H1 (cell line): ENCODE results near the gene HDAC3. TPM values are rescaled to one million over a fixed set of nuclear protein-coding genes. Genes with fewer than 3 reads are reported as not detected.

Source experiments
- CTCF ChIA-PET: fragments of 300-600 bp; sonication (Branson Sonifier 250); formaldehyde crosslinking; loops from one replicate; lab custom pipeline; 2021; ENCODE audit not compliant: partially characterized antibody; lab: Charles Lee
- POLR2A ChIA-PET: fragments of 300-600 bp; sonication (Branson Sonifier 250); formaldehyde crosslinking; loops from one replicate; lab custom pipeline; 2021; ENCODE audit warnings: inconsistent platforms; ENCODE audit not compliant: partially characterized antibody; lab: Charles Lee
- DNase-seq, 2 experiments: peaks; one replicate each; pipeline versions ENCODE4 v3.0.0 to v3.0.0-alpha.2; 2010 to 2022; ENCODE audit warnings: low spot score in 2 of 2, low read depth in 1 of 2, mixed read lengths in 1 of 2
- FAIRE-seq: peaks from 2 replicates; lab custom pipeline; 2011; peaks lifted over from hg19 to GRCh38; lab: Jason Lieb, UNC
- H2AFZ ChIP-seq: 2 replicates; pipeline ENCODE4 v1.8.1; 2012; ENCODE audit warnings: low read length, inconsistent platforms
- H2AK5ac ChIP-seq: 2 replicates; pipeline ENCODE4 v1.6.1; 2013; ENCODE audit warnings: low read depth, low read length
- H2BK120ac ChIP-seq: replicated peaks from 2 replicates; pipeline ENCODE3; 2013; ENCODE audit warnings: low read depth, low read length, inconsistent platforms
- H2BK12ac ChIP-seq: 2 replicates; pipeline ENCODE4 v1.6.1; 2013; ENCODE audit warnings: low read depth, low read length
- H2BK15ac ChIP-seq: 2 replicates; pipeline ENCODE4 v1.6.1; 2013; ENCODE audit warnings: low read length
- H2BK20ac ChIP-seq: 2 replicates; pipeline ENCODE4 v1.6.1; 2013; ENCODE audit warnings: low read length
- H2BK5ac ChIP-seq: 2 replicates; pipeline ENCODE4 v1.6.1; 2013; ENCODE audit warnings: low read depth, low read length
- H3K14ac ChIP-seq: 2 replicates; pipeline ENCODE4 v1.6.1; 2013; ENCODE audit warnings: inconsistent platforms; ENCODE audit not compliant: insufficient read length
- H3K18ac ChIP-seq: 2 replicates; pipeline ENCODE4 v1.6.1; 2013; ENCODE audit warnings: low read length; ENCODE audit errors: extremely low read depth
- H3K23ac ChIP-seq: 2 replicates; pipeline ENCODE4 v1.6.1; 2013; ENCODE audit warnings: inconsistent platforms; ENCODE audit not compliant: insufficient read length
- H3K23me2 ChIP-seq: 2 replicates; pipeline ENCODE4 v1.6.1; 2013; ENCODE audit warnings: low read depth, low read length
- H3K27ac ChIP-seq: 2 replicates; pipeline ENCODE4 v1.6.1; 2011; ENCODE audit warnings: low read depth, low read length, inconsistent platforms
- H3K27me3 ChIP-seq, 4 experiments: replicated peaks in 1 of 4; 1 replicate in 1 of 4; 2 replicates in 3 of 4; pipeline versions ENCODE4 v1.6.1 to v1.8.1; 2011 to 2013; ENCODE audit warnings: low read length in 3 of 4, mild to moderate bottlenecking in 3 of 4, inconsistent platforms in 2 of 4, mixed read lengths in 2 of 4, moderate library complexity in 1 of 4; ENCODE audit not compliant: control insufficient read depth in 3 of 4, insufficient read depth in 3 of 4; ENCODE audit errors: extremely low read depth in 1 of 4
- H3K36me3 ChIP-seq, 4 experiments: 2 replicates each; pipeline versions ENCODE4 v1.6.1 to v1.8.1; 2011 to 2013; ENCODE audit warnings: mild to moderate bottlenecking in 4 of 4, low read length in 3 of 4, moderate library complexity in 2 of 4, control low read depth in 1 of 4, inconsistent platforms in 1 of 4; ENCODE audit not compliant: insufficient read depth in 4 of 4, control insufficient read depth in 2 of 4
- H3K4ac ChIP-seq: replicated peaks from 2 replicates; pipeline ENCODE3; 2013; ENCODE audit warnings: low read length, low read depth, mixed read lengths, inconsistent platforms; ENCODE audit not compliant: insufficient read length
- H3K4me1 ChIP-seq, 4 experiments: replicated peaks in 1 of 4; 1 replicate in 1 of 4; 2 replicates in 3 of 4; pipeline versions ENCODE4 v1.6.1 to v1.8.1; 2011 to 2013; ENCODE audit warnings: low read length in 3 of 4, inconsistent platforms in 2 of 4, mixed read lengths in 1 of 4; ENCODE audit not compliant: insufficient read depth in 4 of 4, control insufficient read depth in 3 of 4
- H3K4me2 ChIP-seq, 2 experiments: 2 replicates each; pipeline versions ENCODE4 v1.6.1 to v1.8.1; 2011 to 2013; ENCODE audit warnings: low read depth in 2 of 2, low read length in 2 of 2, control low read depth in 1 of 2, inconsistent platforms in 1 of 2, mild to moderate bottlenecking in 1 of 2; ENCODE audit not compliant: insufficient read depth in 1 of 2
- H3K4me3 ChIP-seq, 4 experiments: fragments of 200-600, 300-600 bp in 1 of 4; sonication (generic), shearing (Covaris generic), sonication (Bioruptor Twin) in 1 of 4; 2 replicates each; pipeline versions ENCODE4 v1.5.1 to v1.8.1; 2011 to 2016; ENCODE audit warnings: low read length in 4 of 4, low read depth in 3 of 4, control low read depth in 2 of 4, inconsistent platforms in 2 of 4, mild to moderate bottlenecking in 2 of 4, mixed read lengths in 1 of 4, moderate library complexity in 1 of 4; ENCODE audit not compliant: insufficient read depth in 2 of 4; ENCODE audit errors: extremely low read depth in 1 of 4
- H3K56ac ChIP-seq: replicated peaks from 2 replicates; pipeline ENCODE3; 2013; ENCODE audit warnings: low read depth, mild to moderate bottlenecking, mixed read lengths, low read length, inconsistent platforms; ENCODE audit not compliant: insufficient read length
- H3K79me1 ChIP-seq: 2 replicates; pipeline ENCODE4 v1.6.1; 2013; ENCODE audit warnings: low read depth, low read length, control low read depth
- H3K79me2 ChIP-seq, 2 experiments: 2 replicates each; pipeline versions ENCODE4 v1.6.1 to v1.8.1; 2012 to 2013; ENCODE audit warnings: low read length in 2 of 2, mild to moderate bottlenecking in 2 of 2, inconsistent platforms in 1 of 2; ENCODE audit not compliant: insufficient read depth in 2 of 2, control insufficient read depth in 1 of 2
- H3K9ac ChIP-seq, 4 experiments: replicated peaks in 1 of 4; 1 replicate in 1 of 4; 2 replicates in 3 of 4; pipeline versions ENCODE4 v1.6.1 to v1.8.1; 2011 to 2013; ENCODE audit warnings: low read depth in 3 of 4, low read length in 3 of 4, control low read depth in 2 of 4, mild to moderate bottlenecking in 2 of 4, moderate library complexity in 2 of 4, inconsistent platforms in 1 of 4; ENCODE audit errors: extremely low read depth in 1 of 4
- H3K9me3 ChIP-seq, 2 experiments: 2 replicates each; pipeline versions ENCODE4 v1.6.1 to v1.8.1; 2012 to 2013; ENCODE audit warnings: mild to moderate bottlenecking in 2 of 2, moderate library complexity in 2 of 2, control low read depth in 1 of 2, inconsistent platforms in 1 of 2, low read depth in 1 of 2, low read length in 1 of 2, mixed read lengths in 1 of 2; ENCODE audit not compliant: insufficient read depth in 2 of 2
- H4K20me1 ChIP-seq, 2 experiments: replicated peaks in 1 of 2; 2 replicates each; pipeline versions ENCODE3 to v1.8.1; 2011 to 2013; ENCODE audit warnings: inconsistent platforms in 2 of 2, low read length in 2 of 2, mild to moderate bottlenecking in 1 of 2; ENCODE audit not compliant: insufficient read depth in 2 of 2, control insufficient read depth in 1 of 2
- H4K5ac ChIP-seq: 2 replicates; pipeline ENCODE4 v1.6.1; 2013; ENCODE audit warnings: low read length, low read depth, mixed read lengths, inconsistent platforms; ENCODE audit not compliant: insufficient read length
- H4K8ac ChIP-seq: 2 replicates; pipeline ENCODE4 v1.8.0; 2013; ENCODE audit warnings: mild to moderate bottlenecking, moderate library complexity, low read length, inconsistent platforms; ENCODE audit not compliant: insufficient read depth; ENCODE audit errors: extremely low read depth
- H4K91ac ChIP-seq: replicated peaks from 2 replicates; pipeline ENCODE3; 2013; ENCODE audit warnings: low read length, mixed read lengths, inconsistent platforms; ENCODE audit not compliant: insufficient read length
- ATF3 ChIP-seq: IDR thresholded peaks from 2 replicates; pipeline ENCODE4 v1.6.1; 2011; ENCODE audit warnings: low read depth, mild to moderate bottlenecking, low read length; ENCODE audit not compliant: insufficient read depth
- BRCA1 ChIP-seq: IDR thresholded peaks from 2 replicates; pipeline ENCODE4 v1.6.1; 2012; ENCODE audit warnings: low read depth, low read length, improper control_type of control experiment
- EP300 ChIP-seq, 2 experiments: IDR thresholded peaks; 1 replicate in 1 of 2; 2 replicates in 1 of 2; pipeline ENCODE4 v1.6.1; 2011 to 2012; ENCODE audit warnings: low read depth in 2 of 2, low read length in 2 of 2, mild to moderate bottlenecking in 2 of 2, borderline replicate concordance in 1 of 2, inconsistent platforms in 1 of 2, moderate library complexity in 1 of 2
- EZH2 ChIP-seq: fragments of 200-600 bp; sonication (generic); IDR thresholded peaks from 2 replicates; pipeline ENCODE4 v1.7.1; 2012; ENCODE audit warnings: low read depth, mild to moderate bottlenecking, moderate library complexity, low read length, inconsistent platforms; ENCODE audit not compliant: severe bottlenecking
- KDM1A ChIP-seq: fragments of 200-600, 300-600 bp; sonication (generic); IDR thresholded peaks from 2 replicates; pipeline ENCODE4 v1.7.1; 2016; ENCODE audit warnings: mild to moderate bottlenecking, low read length, borderline replicate concordance
- MAFK ChIP-seq: IDR thresholded peaks from 2 replicates; pipeline ENCODE4 v1.6.1; 2012; ENCODE audit warnings: low read depth, mild to moderate bottlenecking, improper control_type of control experiment, low read length
- PHF8 ChIP-seq: fragments of 200-600 bp; sonication (generic); conservative IDR thresholded peaks from 2 replicates; pipeline ENCODE4 v1.7.1; 2012; ENCODE audit warnings: low read depth, mild to moderate bottlenecking, inconsistent platforms, low read length, moderate library complexity
- RXRA ChIP-seq: IDR thresholded peaks from 2 replicates; pipeline ENCODE4 v1.6.1; 2011; ENCODE audit warnings: low read depth, mild to moderate bottlenecking, low read length, moderate library complexity; ENCODE audit not compliant: insufficient read depth
- SP2 ChIP-seq: IDR thresholded peaks from 2 replicates; pipeline ENCODE4 v1.6.1; 2012; ENCODE audit warnings: mild to moderate bottlenecking, low read length, inconsistent platforms
- SP4 ChIP-seq: IDR thresholded peaks from 2 replicates; pipeline ENCODE4 v1.6.1; 2012; ENCODE audit warnings: low read length, inconsistent platforms
- TAF1 ChIP-seq: IDR thresholded peaks from 2 replicates; pipeline ENCODE4 v1.6.1; 2011; ENCODE audit warnings: mild to moderate bottlenecking, low read depth, low read length
- WGBS, 2 experiments: shearing (Covaris generic) in 1 of 2; methylation state at CpG; one replicate each; pipeline versions ENCODE4 v1.1.6 to v1.1.7; 2013 to 2015; ENCODE audit warnings: low lambda C conversion rate in 2 of 2, mixed read lengths in 2 of 2, inconsistent platforms in 1 of 2, low coverage in 1 of 2, missing lambda C conversion rate in 1 of 2; ENCODE audit not compliant: insufficient replicate concordance in 2 of 2, insufficient coverage in 1 of 2, insufficient read length in 1 of 2; ENCODE audit errors: extremely low coverage in 1 of 2, missing lambda C conversion rate in 1 of 2; 5-methylcytosine and 5-hydroxymethylcytosine counted together
- polyA plus RNA-seq, 7 experiments: library from polyadenylated mRNA; depleted of rRNA in 3 of 7; stranded (reverse) in 5 of 7; unstranded in 2 of 7; fragments of >200 nt in 5 of 7; fragments of 200-250 nt in 2 of 7; gene quantifications; 1 replicate in 5 of 7; 2 replicates in 1 of 7; 4 replicates in 1 of 7; pipeline versions ENCODE4 v1.2.1 to v1.2.3, GENCODE V29; 2011 to 2013; ENCODE audit warnings: missing spikeins in 2 of 7, mixed read lengths in 2 of 7
- total RNA-seq: library from RNA; stranded (reverse); fragmentation: NEBNext Ultra II Directional; extraction: Animal tissue kit (Norgen Biotek cat#: 25700); gene quantifications from 2 replicates; pipeline ENCODE4 v1.2.1, GENCODE V29; 2021

HDAC3 gene
- total and polyA plus RNA-seq, 2 of the 8 experiments (the other 6 are each of a cell fraction or from before 2014, with no cell fraction given): 99.0 to 120 TPM

DNA sequence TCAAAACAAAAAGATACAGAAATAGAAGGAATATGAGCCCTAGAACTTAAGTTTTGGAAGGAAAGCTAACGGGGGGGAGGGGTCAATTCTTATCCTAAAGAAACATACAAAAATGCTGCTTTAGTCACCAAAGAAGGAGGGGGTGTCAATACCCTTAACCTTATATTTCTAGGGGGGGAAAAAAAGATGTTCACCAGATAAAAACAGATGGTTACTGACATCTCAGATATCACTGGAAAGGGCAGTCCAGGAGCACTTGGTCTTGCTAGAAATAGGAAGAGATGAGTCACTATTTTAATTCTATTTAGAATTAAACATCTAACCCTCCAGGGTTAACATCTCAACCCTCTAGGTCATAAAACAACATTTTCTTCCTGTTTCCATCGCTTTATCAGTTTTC is 19.5 kb downstream of the HDAC3 start:
- Histone ChIP-seq H2BK5ac (no peak overlapping the region), H3K9me3 (no peaks in the 10 kb centered on the region), H3K18ac (no peak overlapping the region), H3K79me1 (no peaks in the 10 kb centered on the region; the same call in 1 of the 2 replicates), H4K8ac (no peak overlapping the region), H3K4me1 (peaks cover 0 to 4% (median 2%) of the 10 kb centered on the region in 4 experiments; a peak in 3 of 7 replicates), H3K79me2 (peaks cover 8 to 54% of the 10 kb centered on the region in 2 experiments), H3K14ac (no peak overlapping the region), H4K20me1 (peaks cover 0 to 4% of the 10 kb centered on the region in 2 experiments), H2BK20ac (no peak overlapping the region), H3K4ac (no peak overlapping the region), H3K36me3 (peaks cover 2 to 18% (median 12%) of the 10 kb centered on the region in 4 experiments; a peak in 6 of 8 replicates), H3K27ac (0 out of 2 replicates have a peak overlapping the region, but pooled peaks have one; percentile 14), H2AK5ac (no peak overlapping the region), H2BK15ac (no peak overlapping the region), H3K23me2 (peaks cover 3% of the 10 kb centered on the region; the same call in 1 of the 2 replicates), H2BK12ac (no peak overlapping the region), H2AFZ (no peak overlapping the region), H3K4me3 (peak overlapping the region in 3 of 4 experiments; percentile 74 to 97 (median 93); a peak in 4 of 8 replicates), H3K23ac (no peak overlapping the region), H4K5ac (no peak overlapping the region), H2BK120ac (no peak overlapping the region), H3K9ac (no peak overlapping the region)
- FAIRE-seq: no peak
- WGBS, 2 experiments: 89% methylated on average over 2 of the region's 2 CpGs; no CpG with 5 or more reads in 1 of the 2 experiments
- TF ChIP-seq TAF1 (no peak), KDM1A (no peak), SP2 (no peak), SP4 (no peak), EZH2 (no peak), BRCA1 (no peak), EP300 (IDR thresholded peaks at IDR 0.05; ENCODE audit: borderline replicate concordance in 1 of 2, low read depth in 2 of 2, low read length in 2 of 2) (no peak), ATF3 (no peak), PHF8 (no peak), MAFK (no peak), RXRA (no peak)
- TF ChIP-seq, all 59 proteins: peak for 0
- no peak for DNase-seq
- ChIA-PET CTCF (interaction anchor here (0.5 to 11.4 kb wide), 10 partner anchors 9 to 946 kb away, joined by 3 to 150 read pairs (median 3); partner anchors contain the start of genes HDAC3 and RELL2), POLR2A (interaction anchor here (0.8 to 8.2 kb wide), 10 partner anchors 9 to 352 kb away, joined by 3 to 75 read pairs (median 5); partner anchors contain the start of genes HDAC3 and RELL2)
- Histone ChIP-seq H4K91ac (no peak overlapping the region), H3K56ac (no peak overlapping the region), H3K27me3 (no peaks in the 10 kb centered on the region), H3K4me2 (peak overlapping the region; percentile 93 to 99; a peak in 3 of 4 replicates)
